Omental fat pad (tissue), 4 donors: Measurements from ENCODE around the gene DUSP22. TPM values are rescaled to one million over a fixed set of nuclear protein-coding genes. Genes with fewer than 3 reads are reported as not detected.

ENCODE experiments used
- ATAC-seq: fragments of 150-250 bp; one replicate; pipeline ENCODE4 v1.9.1; 2016; ENCODE audit warnings: mild to moderate bottlenecking, moderate library complexity; ENCODE audit not compliant: low FRiP score
- DNase-seq: peaks from one replicate; pipeline ENCODE4 v3.0.0-alpha.2; 2019; ENCODE audit warnings: low spot score
- CTCF ChIP-seq, 3 donors: fragments of 450-650 bp; IDR thresholded peaks; one replicate each; pipeline ENCODE4 v1.5.1; 2016 to 2017; ENCODE audit warnings: antibody characterized with exemption in 3 of 3, mild to moderate bottlenecking in 3 of 3, moderate library complexity in 2 of 3
- total RNA-seq, 4 donors: library from RNA; depleted of rRNA; stranded (reverse); fragments of >200 nt; gene quantifications; one replicate each; pipeline ENCODE4 v1.1.0, GENCODE V29; 2016

Gene DUSP22
- total RNA-seq, 4 donors from 2014 or later: 47.4 to 93.6 (median 65.4) TPM

GRCh38 chr6:356828-357251 is 64.6 kb downstream of the DUSP22 start:
- DNase-seq (no peak), ATAC-seq (no peak)
- TF ChIP-seq CTCF (IDR thresholded peaks at IDR 0.05): no peak

- ATAC-seq (no peak), DNase-seq (no peak)
- no peak for TF ChIP-seq CTCF (IDR thresholded peaks at IDR 0.05)
Measured at GRCh38 chr6:357261-357790, 65.0 kb downstream of the DUSP22 start.

GRCh38 chr6:357791-358341 is 65.6 kb downstream of the DUSP22 start:
- ATAC-seq (no peak), DNase-seq (no peak)
- TF ChIP-seq CTCF (IDR thresholded peaks at IDR 0.05): no peak

- ATAC-seq (no peak), DNase-seq (no peak)
- TF ChIP-seq CTCF (IDR thresholded peaks at IDR 0.05): no peak
Measured at GRCh38 chr6:358432-358831, 66.1 kb downstream of the DUSP22 start.

GRCh38 chr6:358847-359246 is 66.6 kb downstream of the DUSP22 start:
- TF ChIP-seq CTCF (IDR thresholded peaks at IDR 0.05): no peak
- ATAC-seq: no peak
- no peak for DNase-seq

GRCh38 chr6:359261-360035 is 67.2 kb downstream of the DUSP22 start:
- DNase-seq: no peak
- no peak for ATAC-seq
- no peak for TF ChIP-seq CTCF (IDR thresholded peaks at IDR 0.05)

GRCh38 chr6:360349-360748 is 68.1 kb downstream of the DUSP22 start:
- no peak for ATAC-seq
- no peak for DNase-seq
- TF ChIP-seq CTCF (IDR thresholded peaks at IDR 0.05): no peak
